ENCODE results near the gene CEP89. TPM values are rescaled to one million over a fixed set of nuclear protein-coding genes. Genes with fewer than 3 reads are reported as not detected.

CEP89 gene
- total RNA-seq, 1 donor from 2014 or later: 32.9 TPM

GRCh38 chr19:32831611-32832010, 140.1 kb downstream of the CEP89 start:
- TF ChIP-seq CTCF (IDR thresholded peaks at IDR 0.05): no peak
- no peaks in the 10 kb centered on the region for H3K9me3 Mint-ChIP-seq (ENCODE audit: unreplicated experiment)
- H3K4me3 Mint-ChIP-seq (ENCODE audit: unreplicated experiment): no peak overlapping the region
- H3K36me3 Mint-ChIP-seq (ENCODE audit: unreplicated experiment): no peaks in the 10 kb centered on the region
- H3K27me3 Mint-ChIP-seq (ENCODE audit: unreplicated experiment): no peaks in the 10 kb centered on the region
- H3K4me1 Mint-ChIP-seq (ENCODE audit: unreplicated experiment): no peaks in the 10 kb centered on the region
- H3K27ac Mint-ChIP-seq (ENCODE audit: unreplicated experiment): no peak overlapping the region
- DNase-seq (ENCODE audit: extremely low spot score, unreplicated experiment): no peak

- H3K9me3 Mint-ChIP-seq (ENCODE audit: unreplicated experiment): no peaks in the 10 kb centered on the region
- no peaks in the 10 kb centered on the region for H3K36me3 Mint-ChIP-seq (ENCODE audit: unreplicated experiment)
- TF ChIP-seq CTCF (IDR thresholded peaks at IDR 0.05): no peak
- no peak overlapping the region for H3K27ac Mint-ChIP-seq (ENCODE audit: unreplicated experiment)
- DNase-seq (ENCODE audit: extremely low spot score, unreplicated experiment): no peak
- H3K4me3 Mint-ChIP-seq (ENCODE audit: unreplicated experiment): no peak overlapping the region
- no peaks in the 10 kb centered on the region for H3K27me3 Mint-ChIP-seq (ENCODE audit: unreplicated experiment)
- no peaks in the 10 kb centered on the region for H3K4me1 Mint-ChIP-seq (ENCODE audit: unreplicated experiment)
These were observed 141.3 kb downstream of the CEP89 start for GRCh38 chr19:32830231-32831014.

DNA sequence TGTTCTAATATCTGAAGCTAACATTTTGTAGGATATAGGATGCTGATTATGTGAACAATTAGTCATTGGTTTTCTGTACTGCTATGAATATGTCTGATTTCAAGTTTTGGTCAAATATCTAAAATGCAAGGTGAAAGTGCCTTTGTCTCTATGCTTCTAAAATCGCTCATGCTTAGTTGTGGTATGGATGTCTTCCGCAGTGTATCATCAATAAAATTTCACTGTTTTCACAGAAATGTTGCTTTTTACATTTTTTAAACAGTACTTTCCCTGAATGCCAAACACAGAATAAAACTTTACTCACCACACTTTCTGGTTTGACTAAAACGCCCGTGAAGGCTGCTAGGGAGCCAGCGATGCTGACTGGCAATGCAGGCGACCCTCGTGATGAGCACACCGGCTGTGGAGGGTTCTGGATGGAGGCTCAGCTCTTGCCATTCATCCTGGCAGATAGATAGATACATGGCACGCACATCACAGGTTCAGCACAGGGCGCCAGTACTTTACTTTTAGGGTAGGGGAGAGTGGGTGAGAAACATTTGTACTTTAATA, 142.3 kb downstream of the CEP89 start:
- no peak for DNase-seq (ENCODE audit: extremely low spot score, unreplicated experiment)
- Mint-ChIP-seq H3K9me3 (ENCODE audit: unreplicated experiment) (no peaks in the 10 kb centered on the region), H3K27ac (ENCODE audit: unreplicated experiment) (no peak overlapping the region), H3K4me1 (ENCODE audit: unreplicated experiment) (no peaks in the 10 kb centered on the region), H3K27me3 (ENCODE audit: unreplicated experiment) (no peaks in the 10 kb centered on the region), H3K36me3 (ENCODE audit: unreplicated experiment) (no peaks in the 10 kb centered on the region), H3K4me3 (ENCODE audit: unreplicated experiment) (no peak overlapping the region)
- no peak for TF ChIP-seq CTCF (IDR thresholded peaks at IDR 0.05)

DNA sequence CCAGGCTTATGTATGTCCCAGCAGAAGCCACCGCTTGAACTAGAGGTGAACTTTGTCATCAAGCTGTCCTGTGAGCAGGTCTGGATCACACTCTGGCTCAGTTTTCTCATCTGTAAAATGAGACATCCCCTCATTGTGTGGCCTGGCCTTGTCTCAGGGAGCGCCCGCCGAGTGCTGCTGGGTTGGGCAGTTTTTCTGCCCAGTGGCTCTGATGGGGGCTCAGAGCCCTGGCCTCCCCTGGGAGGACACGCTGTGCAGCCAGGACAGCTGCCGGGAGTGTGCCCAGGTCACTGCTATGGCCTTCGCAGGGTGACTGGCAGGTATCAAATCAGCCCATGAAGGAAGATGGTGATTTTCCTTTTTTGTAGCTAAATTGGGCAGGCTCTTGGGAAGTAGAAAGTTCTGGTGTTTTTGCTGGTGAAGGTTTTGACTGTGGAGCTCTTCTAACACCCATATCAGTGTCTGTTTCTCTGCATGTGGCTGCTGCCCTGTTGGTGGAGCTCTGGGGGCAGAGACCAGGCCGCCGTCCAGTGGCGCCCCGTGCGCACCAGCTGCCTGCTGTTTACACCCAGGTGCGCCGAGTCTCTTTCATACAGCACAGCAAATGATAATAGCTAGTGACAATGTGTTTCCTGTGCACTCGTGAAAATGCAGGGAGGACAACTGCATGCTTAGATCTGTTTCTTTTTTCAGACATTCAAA, 143.0 kb downstream of the CEP89 start:
- H3K9me3 Mint-ChIP-seq (ENCODE audit: unreplicated experiment): no peaks in the 10 kb centered on the region
- no peaks in the 10 kb centered on the region for H3K4me1 Mint-ChIP-seq (ENCODE audit: unreplicated experiment)
- no peaks in the 10 kb centered on the region for H3K36me3 Mint-ChIP-seq (ENCODE audit: unreplicated experiment)
- TF ChIP-seq CTCF (IDR thresholded peaks at IDR 0.05): no peak
- no peaks in the 10 kb centered on the region for H3K27me3 Mint-ChIP-seq (ENCODE audit: unreplicated experiment)
- no peak for DNase-seq (ENCODE audit: extremely low spot score, unreplicated experiment)
- no peak overlapping the region for H3K27ac Mint-ChIP-seq (ENCODE audit: unreplicated experiment)
- H3K4me3 Mint-ChIP-seq (ENCODE audit: unreplicated experiment): no peak overlapping the region

GRCh38 chr19:32828139-32828538, 143.6 kb downstream of the CEP89 start:
- Mint-ChIP-seq H3K36me3 (ENCODE audit: unreplicated experiment) (no peaks in the 10 kb centered on the region), H3K4me1 (ENCODE audit: unreplicated experiment) (no peaks in the 10 kb centered on the region), H3K27me3 (ENCODE audit: unreplicated experiment) (no peaks in the 10 kb centered on the region), H3K4me3 (ENCODE audit: unreplicated experiment) (no peak overlapping the region), H3K27ac (ENCODE audit: unreplicated experiment) (no peak overlapping the region), H3K9me3 (ENCODE audit: unreplicated experiment) (no peaks in the 10 kb centered on the region)
- no peak for TF ChIP-seq CTCF (IDR thresholded peaks at IDR 0.05)
- DNase-seq (ENCODE audit: extremely low spot score, unreplicated experiment): no peak

Measured in osteocyte (in vitro differentiated cells).